Gastroesophageal sphincter (tissue), 3 donors: Measurements from ENCODE around the gene ANKH.

Experiments used
- CTCF ChIP-seq, 4 experiments: fragments of 200-600 bp in 2 of 4; fragments of 450-650 bp in 2 of 4; sonication (generic) in 1 of 4; IDR thresholded peaks; one replicate each; pipeline ENCODE4 v1.5.1; 2017 to 2019; ENCODE audit warnings: antibody characterized with exemption in 4 of 4, mild to moderate bottlenecking in 2 of 4, moderate library complexity in 2 of 4
- EP300 ChIP-seq: sonication (generic); formaldehyde crosslinking; IDR thresholded peaks from one replicate; pipeline ENCODE4 v1.6.1; 2017; ENCODE audit warnings: antibody characterized with exemption, mild to moderate bottlenecking
- POLR2A ChIP-seq, 2 donors: fragments of 450-650 bp; IDR thresholded peaks; one replicate each; pipeline ENCODE4 v1.6.1; 2017; ENCODE audit warnings: antibody characterized with exemption in 2 of 2, mild to moderate bottlenecking in 2 of 2, moderate library complexity in 1 of 2
- POLR2AphosphoS5 ChIP-seq: sonication (generic); formaldehyde crosslinking; IDR thresholded peaks from one replicate; pipeline ENCODE4 v1.6.1; 2017; ENCODE audit warnings: antibody characterized with exemption

GRCh38 chr5:14821100-14821845, 50.3 kb downstream of the ANKH start:
- no peak for TF ChIP-seq CTCF (IDR thresholded peaks at IDR 0.05)
- TF ChIP-seq POLR2AphosphoS5, result no peak
- TF ChIP-seq POLR2A (IDR thresholded peaks at IDR 0.05), result no peak
- no peak for TF ChIP-seq EP300
